H1 (cell line): Measurements from ENCODE around the gene GRM1.

Source experiments
- TEAD4 ChIP-seq: IDR thresholded peaks from 2 replicates; pipeline ENCODE4 v1.6.1; 2012; ENCODE audit warnings: low read depth, low read length, inconsistent platforms, mixed read lengths
- TF ChIP-seq, protein P1 (sequence below): IDR thresholded peaks from 2 replicates; pipeline ENCODE4 v1.6.1; 2012; ENCODE audit warnings: low read length, inconsistent platforms
- TF ChIP-seq, protein P2 (sequence below), 3 experiments: IDR thresholded peaks; 1 replicate in 2 of 3; 2 replicates in 1 of 3; pipeline versions ENCODE4 v1.5.1 to v1.6.1; 2011; ENCODE audit warnings: low read length in 3 of 3, mild to moderate bottlenecking in 3 of 3, inconsistent platforms in 2 of 3, low read depth in 1 of 3, moderate library complexity in 1 of 3; ENCODE audit not compliant: insufficient read depth in 1 of 3; ENCODE audit errors: control extremely low read depth in 1 of 3

DNA sequence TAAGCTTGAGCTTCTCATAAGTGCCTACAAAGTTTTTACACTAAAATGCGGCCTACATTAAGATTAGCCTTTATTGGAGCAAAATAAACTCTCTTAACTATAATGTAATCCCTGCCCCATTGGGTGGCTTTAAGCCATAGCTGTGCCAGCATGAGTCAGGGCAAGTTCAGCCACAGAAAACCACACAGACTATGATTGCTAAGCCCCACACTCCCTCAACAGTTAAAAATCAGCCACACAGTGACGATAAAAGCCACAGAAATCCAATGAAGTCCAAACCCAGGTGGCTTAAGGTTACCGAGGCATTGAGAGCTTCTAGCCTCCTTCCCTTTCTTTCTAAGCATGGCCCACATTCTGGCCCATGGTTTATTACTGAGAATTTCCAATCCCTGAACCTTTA lies 61.6 kb downstream of the GRM1 start:
- TF ChIP-seq, protein P1, sequence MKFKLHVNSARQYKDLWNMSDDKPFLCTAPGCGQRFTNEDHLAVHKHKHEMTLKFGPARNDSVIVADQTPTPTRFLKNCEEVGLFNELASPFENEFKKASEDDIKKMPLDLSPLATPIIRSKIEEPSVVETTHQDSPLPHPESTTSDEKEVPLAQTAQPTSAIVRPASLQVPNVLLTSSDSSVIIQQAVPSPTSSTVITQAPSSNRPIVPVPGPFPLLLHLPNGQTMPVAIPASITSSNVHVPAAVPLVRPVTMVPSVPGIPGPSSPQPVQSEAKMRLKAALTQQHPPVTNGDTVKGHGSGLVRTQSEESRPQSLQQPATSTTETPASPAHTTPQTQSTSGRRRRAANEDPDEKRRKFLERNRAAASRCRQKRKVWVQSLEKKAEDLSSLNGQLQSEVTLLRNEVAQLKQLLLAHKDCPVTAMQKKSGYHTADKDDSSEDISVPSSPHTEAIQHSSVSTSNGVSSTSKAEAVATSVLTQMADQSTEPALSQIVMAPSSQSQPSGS: no peak
- no peak for TF ChIP-seq TEAD4
- TF ChIP-seq, protein P2, sequence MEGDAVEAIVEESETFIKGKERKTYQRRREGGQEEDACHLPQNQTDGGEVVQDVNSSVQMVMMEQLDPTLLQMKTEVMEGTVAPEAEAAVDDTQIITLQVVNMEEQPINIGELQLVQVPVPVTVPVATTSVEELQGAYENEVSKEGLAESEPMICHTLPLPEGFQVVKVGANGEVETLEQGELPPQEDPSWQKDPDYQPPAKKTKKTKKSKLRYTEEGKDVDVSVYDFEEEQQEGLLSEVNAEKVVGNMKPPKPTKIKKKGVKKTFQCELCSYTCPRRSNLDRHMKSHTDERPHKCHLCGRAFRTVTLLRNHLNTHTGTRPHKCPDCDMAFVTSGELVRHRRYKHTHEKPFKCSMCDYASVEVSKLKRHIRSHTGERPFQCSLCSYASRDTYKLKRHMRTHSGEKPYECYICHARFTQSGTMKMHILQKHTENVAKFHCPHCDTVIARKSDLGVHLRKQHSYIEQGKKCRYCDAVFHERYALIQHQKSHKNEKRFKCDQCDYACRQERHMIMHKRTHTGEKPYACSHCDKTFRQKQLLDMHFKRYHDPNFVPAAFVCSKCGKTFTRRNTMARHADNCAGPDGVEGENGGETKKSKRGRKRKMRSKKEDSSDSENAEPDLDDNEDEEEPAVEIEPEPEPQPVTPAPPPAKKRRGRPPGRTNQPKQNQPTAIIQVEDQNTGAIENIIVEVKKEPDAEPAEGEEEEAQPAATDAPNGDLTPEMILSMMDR (IDR thresholded peaks at IDR 0.05; ENCODE audit: control extremely low read depth in 1 of 3, insufficient read depth in 1 of 3, low read depth in 1 of 3, low read length in 3 of 3): no peak
